HG03066 (cell line): Measurements from ENCODE around the gene A4GALT.
"Not testable (repeated sequence)": the region's sequence is repeated elsewhere in the genome, so short reads cannot be mapped to it uniquely, and the experiment has no call there.

ENCODE experiments used
- ATAC-seq: cut with Tn5 transposase; IDR thresholded peaks from one replicate; pipeline ENCODE4 v1.9.1; 2021; ENCODE audit warnings: low read depth; ENCODE audit not compliant: unreplicated experiment

The A4GALT gene

GRCh38 chr22:42684462-42685195, 36.0 kb downstream of the A4GALT start:
- ATAC-seq: no peak

- no peak for ATAC-seq
Observed at GRCh38 chr22:42683578-42684283, 36.9 kb downstream of the A4GALT start.

GRCh38 chr22:42682113-42682851, 38.4 kb downstream of the A4GALT start:
- no peak for ATAC-seq

- no peak for ATAC-seq
Observed at GRCh38 chr22:42680648-42681047, 40.0 kb downstream of the A4GALT start.

- no peak for ATAC-seq
Observed at GRCh38 chr22:42679691-42680090, 41.0 kb downstream of the A4GALT start.

GRCh38 chr22:42678894-42679293, 41.8 kb downstream of the A4GALT start:
- no peak for ATAC-seq

GRCh38 chr22:42677936-42678335, 42.7 kb downstream of the A4GALT start:
- ATAC-seq: not testable (repeated sequence)

- no peak for ATAC-seq
Observed at GRCh38 chr22:42676059-42676607, 44.5 kb downstream of the A4GALT start.

GRCh38 chr22:42673898-42674401, 46.7 kb downstream of the A4GALT start:
- ATAC-seq: no peak

GRCh38 chr22:42673071-42673470, 47.6 kb downstream of the A4GALT start:
- not testable (repeated sequence) for ATAC-seq

- ATAC-seq: no peak
Observed at GRCh38 chr22:42670921-42671709, 49.6 kb downstream of the A4GALT start.

- ATAC-seq: no peak
Observed at GRCh38 chr22:42670046-42670445, 50.6 kb downstream of the A4GALT start.

GRCh38 chr22:42666393-42666792, 54.3 kb downstream of the A4GALT start:
- not testable (repeated sequence) for ATAC-seq

GRCh38 chr22:42664976-42665831, 55.5 kb downstream of the A4GALT start:
- ATAC-seq: no peak

GRCh38 chr22:42661985-42662831, 58.5 kb downstream of the A4GALT start:
- no peak for ATAC-seq

GRCh38 chr22:42656578-42656977, 64.1 kb downstream of the A4GALT start:
- no peak for ATAC-seq

- ATAC-seq: no peak
Observed at GRCh38 chr22:42655693-42656092, 65.0 kb downstream of the A4GALT start.

GRCh38 chr22:42654436-42655073, 66.1 kb downstream of the A4GALT start:
- ATAC-seq: no peak
